Upper lobe of right lung (tissue), 1 donor: ENCODE results near the gene PARD3. TPM values are rescaled to one million over a fixed set of nuclear protein-coding genes. Genes with fewer than 3 reads are reported as not detected.
A peak's percentile ranks its signal among the peaks of the same experiment; 100 is the strongest.

Experiments used
- ATAC-seq: fragments of 200-7000 bp; cut with Tn5 transposase; one replicate; pipeline ENCODE4 v1.9.1; 2020; ENCODE audit warnings: mild to moderate bottlenecking, moderate library complexity
- DNase-seq: peaks from one replicate; pipeline ENCODE4 v3.0.0-alpha.2; 2020
- H3K27ac ChIP-seq: fragments of 200-600 bp; one replicate; pipeline ENCODE4 v1.8.0; 2022
- H3K27me3 ChIP-seq: fragments of 200-600 bp; one replicate; pipeline ENCODE4 v1.8.0; 2022; ENCODE audit warnings: mild to moderate bottlenecking
- H3K36me3 ChIP-seq: fragments of 200-600 bp; one replicate; pipeline ENCODE4 v1.8.0; 2022
- H3K4me1 ChIP-seq: fragments of 200-600 bp; one replicate; pipeline ENCODE4 v1.8.0; 2022
- H3K4me3 ChIP-seq: fragments of 200-600 bp; one replicate; pipeline ENCODE4 v1.8.0; 2022; ENCODE audit warnings: mild to moderate bottlenecking
- H3K9me3 ChIP-seq: fragments of 200-600 bp; one replicate; pipeline ENCODE4 v1.8.0; 2022
- intact Hi-C: fragments of 100-400 bp; cut with DNase I; formaldehyde crosslinking; loops from one replicate; pipeline ENCODE4 v1.11.0; 2022
- total RNA-seq: library from RNA; stranded (reverse); fragmentation: NEBNext Ultra II Directional; extraction: Animal tissue kit (Norgen Biotek cat#: 25700); gene quantifications from one replicate; pipeline ENCODE4 v1.2.1, GENCODE V29; 2021
- TF ChIP-seq, protein P1 (sequence below): fragments of 200-600 bp; IDR thresholded peaks from one replicate; pipeline ENCODE4 v1.8.0; 2022; ENCODE audit warnings: antibody characterized with exemption
- donor health status: DM: no; HTN: yes; CAD: no; lungs with severe emphysema.

PARD3 gene
- total RNA-seq, 1 donor from 2014 or later = 38.5 TPM

DNA sequence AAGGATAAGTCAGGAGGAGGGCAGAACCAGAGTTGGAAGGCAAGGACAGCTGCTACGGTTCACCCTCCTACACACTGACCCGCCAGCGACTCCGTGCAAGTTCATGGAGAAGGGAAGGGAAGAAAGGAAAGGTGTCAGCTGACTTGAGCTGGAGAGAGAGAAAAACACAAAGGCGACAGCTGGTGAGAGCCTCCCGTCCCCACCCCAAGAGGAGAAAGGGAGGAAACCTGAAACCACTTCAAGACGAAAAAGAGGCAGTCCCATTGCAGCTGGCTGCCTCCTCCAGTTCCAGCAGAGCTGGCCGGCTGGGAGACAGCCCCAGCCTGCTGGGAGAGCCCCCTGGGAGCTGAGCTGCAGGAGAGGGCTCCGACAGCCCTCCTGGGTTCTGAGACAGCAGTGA, 75.2 kb downstream of the PARD3 start:
- peaks cover 6% of the 10 kb centered on the region for H3K4me1 ChIP-seq
- no peaks in the 10 kb centered on the region for H3K36me3 ChIP-seq
- no peaks in the 10 kb centered on the region for H3K27me3 ChIP-seq
- peak overlapping the region; percentile 5 for H3K4me3 ChIP-seq
- no peaks in the 10 kb centered on the region for H3K9me3 ChIP-seq
- intact Hi-C loops = no loop called here
- TF ChIP-seq, protein P1, sequence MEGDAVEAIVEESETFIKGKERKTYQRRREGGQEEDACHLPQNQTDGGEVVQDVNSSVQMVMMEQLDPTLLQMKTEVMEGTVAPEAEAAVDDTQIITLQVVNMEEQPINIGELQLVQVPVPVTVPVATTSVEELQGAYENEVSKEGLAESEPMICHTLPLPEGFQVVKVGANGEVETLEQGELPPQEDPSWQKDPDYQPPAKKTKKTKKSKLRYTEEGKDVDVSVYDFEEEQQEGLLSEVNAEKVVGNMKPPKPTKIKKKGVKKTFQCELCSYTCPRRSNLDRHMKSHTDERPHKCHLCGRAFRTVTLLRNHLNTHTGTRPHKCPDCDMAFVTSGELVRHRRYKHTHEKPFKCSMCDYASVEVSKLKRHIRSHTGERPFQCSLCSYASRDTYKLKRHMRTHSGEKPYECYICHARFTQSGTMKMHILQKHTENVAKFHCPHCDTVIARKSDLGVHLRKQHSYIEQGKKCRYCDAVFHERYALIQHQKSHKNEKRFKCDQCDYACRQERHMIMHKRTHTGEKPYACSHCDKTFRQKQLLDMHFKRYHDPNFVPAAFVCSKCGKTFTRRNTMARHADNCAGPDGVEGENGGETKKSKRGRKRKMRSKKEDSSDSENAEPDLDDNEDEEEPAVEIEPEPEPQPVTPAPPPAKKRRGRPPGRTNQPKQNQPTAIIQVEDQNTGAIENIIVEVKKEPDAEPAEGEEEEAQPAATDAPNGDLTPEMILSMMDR = no peak
- H3K27ac ChIP-seq = peak overlapping the region; percentile 20
- DNase-seq = peak; percentile 68
- ATAC-seq = peak; percentile 90

DNA sequence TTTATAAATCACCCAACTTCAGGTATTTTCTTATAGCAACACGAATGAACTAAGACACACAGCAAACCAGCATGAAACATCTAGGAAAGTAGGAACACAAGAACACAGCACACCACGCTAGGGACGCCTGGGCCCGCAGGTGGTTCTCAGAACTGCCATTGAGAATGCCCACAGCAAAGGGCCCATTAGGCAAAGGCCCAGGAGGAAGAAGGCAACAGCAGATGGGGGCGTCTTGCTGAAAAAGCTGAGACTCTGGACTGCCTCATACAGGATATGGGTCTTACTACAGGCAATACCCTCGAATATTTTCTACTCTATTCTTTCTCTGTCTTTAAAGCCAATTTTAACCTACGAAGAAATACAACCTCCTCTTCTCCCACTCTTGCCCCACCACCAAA, 77.3 kb downstream of the PARD3 start:
- ATAC-seq = no peak
- TF ChIP-seq, protein P1 = no peak
- Histone ChIP-seq H3K4me3 (no peak overlapping the region), H3K9me3 (no peaks in the 10 kb centered on the region), H3K36me3 (no peaks in the 10 kb centered on the region), H3K4me1 (peaks cover 6% of the 10 kb centered on the region), H3K27me3 (no peaks in the 10 kb centered on the region), H3K27ac (no peak overlapping the region)
- no peak for DNase-seq
- intact Hi-C loops = no loop called here

DNA sequence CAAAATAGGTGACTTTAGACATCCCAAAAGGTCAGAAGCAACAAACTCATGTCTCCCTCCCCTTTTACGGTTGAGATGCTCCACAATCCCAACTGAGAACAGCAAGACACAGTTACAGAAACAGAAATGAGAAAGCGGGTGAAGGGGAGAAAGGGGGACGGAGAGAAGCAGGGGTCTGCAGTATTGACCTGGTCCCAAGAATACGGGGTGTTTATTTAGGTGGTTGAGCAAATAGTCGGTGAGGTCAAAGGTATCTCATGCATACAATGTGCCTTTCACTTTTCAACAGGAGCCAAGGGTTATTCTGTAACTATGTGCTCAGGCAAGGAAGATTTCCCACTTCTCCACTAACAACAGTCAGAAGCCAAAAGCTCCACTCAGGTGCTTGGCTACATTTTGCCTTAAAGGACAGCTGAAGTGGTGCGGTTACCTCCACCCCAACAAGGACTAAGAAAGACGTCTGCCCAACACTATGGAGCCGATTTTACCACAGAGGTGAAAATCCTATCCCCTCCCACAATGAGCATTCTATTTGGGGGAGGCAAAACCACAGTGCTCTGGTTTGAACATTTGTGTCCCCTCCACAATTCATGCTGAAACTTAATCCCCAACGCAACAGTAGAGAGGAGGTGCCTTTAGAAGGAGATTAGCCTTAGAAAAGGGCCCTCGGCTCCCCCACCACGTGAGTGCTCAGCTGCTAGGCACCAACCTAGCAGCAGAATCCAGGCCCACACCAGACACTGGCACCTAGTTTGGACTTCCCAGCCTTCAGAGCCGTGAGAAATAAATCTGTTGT, 77.9 kb downstream of the PARD3 start:
- DNase-seq (no peak), ATAC-seq (no peak)
- Histone ChIP-seq H3K27me3 (no peaks in the 10 kb centered on the region), H3K27ac (no peak overlapping the region), H3K36me3 (no peaks in the 10 kb centered on the region), H3K9me3 (no peaks in the 10 kb centered on the region), H3K4me1 (peaks cover 7% of the 10 kb centered on the region), H3K4me3 (no peak overlapping the region)
- TF ChIP-seq, protein P1 = no peak
- intact Hi-C loops = no loop called here

DNA sequence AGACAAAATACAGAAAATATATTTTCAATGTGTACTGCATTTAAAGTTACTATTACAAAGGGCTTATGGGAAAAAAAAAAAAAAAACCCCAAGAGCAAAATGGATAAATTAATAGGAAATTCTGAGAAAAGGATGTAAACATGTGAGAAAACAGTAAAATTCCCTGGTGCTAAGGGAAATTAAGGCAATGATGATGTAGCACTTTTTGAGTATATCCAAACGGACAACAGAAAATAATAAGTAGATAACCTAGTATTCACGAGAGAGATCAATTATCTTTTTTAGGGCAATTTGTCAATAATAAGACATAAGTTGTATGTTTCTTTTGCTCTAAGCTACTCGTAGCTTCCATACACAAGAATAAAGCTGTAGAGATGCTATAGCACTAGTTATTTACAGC, 80.2 kb downstream of the PARD3 start:
- ATAC-seq = no peak
- TF ChIP-seq, protein P1 = no peak

DNA sequence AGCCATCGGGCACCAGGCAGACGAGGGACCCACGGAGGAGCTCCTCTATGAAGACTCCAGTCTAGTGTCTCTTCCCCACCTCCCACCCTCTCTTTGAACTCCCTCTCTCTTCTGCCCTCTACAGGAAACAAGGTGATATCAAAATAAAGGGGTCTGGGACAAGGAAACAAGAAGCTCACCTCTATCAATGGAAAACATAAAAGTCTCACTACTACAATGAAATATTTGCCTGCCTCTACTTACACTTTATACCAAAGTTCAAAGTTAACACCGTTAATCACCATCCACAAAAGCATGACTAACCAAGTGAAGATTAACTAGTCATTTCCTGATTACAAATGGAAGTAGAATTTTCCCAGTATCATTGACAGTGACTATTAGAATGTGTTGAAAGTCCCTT, 82.2 kb downstream of the PARD3 start:
- ATAC-seq (no peak), DNase-seq (no peak)
- H3K4me3 ChIP-seq = no peak overlapping the region
- H3K9me3 ChIP-seq = no peaks in the 10 kb centered on the region
- intact Hi-C loops = no loop called here
- H3K4me1 ChIP-seq = peaks cover 9% of the 10 kb centered on the region
- TF ChIP-seq, protein P1 = peak; percentile 6
- H3K36me3 ChIP-seq = no peaks in the 10 kb centered on the region
- H3K27me3 ChIP-seq = no peaks in the 10 kb centered on the region
- H3K27ac ChIP-seq = no peak overlapping the region

More for the DNA sequence above, 80.2 kb downstream of the PARD3 start:
- no peaks in the 10 kb centered on the region for H3K9me3 ChIP-seq
- H3K27ac ChIP-seq = no peak overlapping the region
- H3K36me3 ChIP-seq = no peaks in the 10 kb centered on the region
- intact Hi-C loops = no loop called here
- no peaks in the 10 kb centered on the region for H3K27me3 ChIP-seq
- peaks cover 9% of the 10 kb centered on the region for H3K4me1 ChIP-seq
- DNase-seq = no peak
- H3K4me3 ChIP-seq = no peak overlapping the region
